Measurements from ENCODE around the gene RAET1L.

DNA sequence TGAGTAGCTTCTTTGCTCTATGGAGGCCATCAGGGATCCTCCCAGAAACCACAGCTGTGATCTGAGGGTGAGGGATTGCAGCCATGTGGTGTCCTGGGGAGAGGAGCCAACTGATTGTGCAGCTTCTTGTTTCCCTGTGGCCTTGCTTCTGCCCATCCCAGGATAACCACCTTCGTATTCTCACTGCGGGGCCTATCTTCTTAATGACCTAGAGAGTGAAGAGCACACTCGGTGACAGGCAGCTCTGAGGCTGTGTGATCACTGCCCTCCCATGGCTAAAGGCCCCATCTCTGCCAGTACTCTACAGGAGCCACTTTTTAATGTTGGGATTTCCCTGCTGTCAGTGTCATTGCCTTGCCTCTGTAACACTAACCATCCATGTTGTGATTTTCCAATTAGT is 5.3 kb upstream of the RAET1L start:
- TF ChIP-seq CTCF (conservative IDR thresholded peaks at IDR 0.05 in 1 of 2, IDR thresholded peaks at IDR 0.05 in 1 of 2; ENCODE audit: extremely low read depth in 1 of 2, insufficient read depth in 1 of 2, low read depth in 1 of 2, low read length in 2 of 2), result no peak
- no peak for TF ChIP-seq EZH2 (IDR thresholded peaks at IDR 0.05; ENCODE audit: borderline replicate concordance, low read length)

All from mammary epithelial cell (primary cell).